UCSD-AML1 (cell line): Measurements from ENCODE around the gene CPLX3.

Source experiments
- DNase-seq: peaks from one replicate; lab custom pipeline; 2025; ENCODE audit not compliant: unreplicated experiment; lab: John Stamatoyannopoulos, UW

The CPLX3 gene

DNA sequence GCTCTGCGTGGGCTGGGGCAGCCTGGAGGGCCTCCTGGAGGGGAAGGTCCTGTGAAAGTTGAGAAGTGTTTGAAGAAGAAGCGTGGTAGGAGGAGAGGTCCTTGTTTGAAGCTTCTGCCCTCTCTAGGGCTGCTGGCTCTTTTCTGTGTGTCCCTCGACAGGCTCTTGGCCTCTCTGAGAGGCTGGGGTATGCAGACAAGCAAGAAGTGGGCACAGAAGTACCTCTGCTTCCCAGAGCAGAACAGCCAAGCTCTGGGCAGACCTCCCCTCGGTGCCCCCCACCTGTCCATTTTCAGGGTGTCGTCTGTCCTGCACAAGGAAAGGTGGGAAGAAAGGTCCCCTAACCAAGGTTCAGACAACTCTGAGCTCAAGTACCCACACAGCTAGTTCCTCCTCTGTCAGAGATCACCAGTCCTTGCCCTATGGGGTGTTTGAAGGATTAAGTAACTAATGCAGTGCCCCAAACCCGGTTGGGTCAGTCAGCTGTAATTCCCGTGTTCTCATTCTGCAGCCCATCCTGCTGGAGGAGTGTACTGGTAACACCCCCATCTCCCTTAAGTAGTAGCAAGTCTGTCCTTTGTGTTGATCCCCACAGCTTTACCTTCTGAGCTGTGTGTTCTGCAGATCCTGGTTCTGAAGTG is 38.3 kb upstream of the CPLX3 start:
- DNase-seq = no peak

- peak; percentile 71 for DNase-seq
These were observed 37.7 kb upstream of the CPLX3 start for GRCh38 chr15:74788683-74789151.

DNA sequence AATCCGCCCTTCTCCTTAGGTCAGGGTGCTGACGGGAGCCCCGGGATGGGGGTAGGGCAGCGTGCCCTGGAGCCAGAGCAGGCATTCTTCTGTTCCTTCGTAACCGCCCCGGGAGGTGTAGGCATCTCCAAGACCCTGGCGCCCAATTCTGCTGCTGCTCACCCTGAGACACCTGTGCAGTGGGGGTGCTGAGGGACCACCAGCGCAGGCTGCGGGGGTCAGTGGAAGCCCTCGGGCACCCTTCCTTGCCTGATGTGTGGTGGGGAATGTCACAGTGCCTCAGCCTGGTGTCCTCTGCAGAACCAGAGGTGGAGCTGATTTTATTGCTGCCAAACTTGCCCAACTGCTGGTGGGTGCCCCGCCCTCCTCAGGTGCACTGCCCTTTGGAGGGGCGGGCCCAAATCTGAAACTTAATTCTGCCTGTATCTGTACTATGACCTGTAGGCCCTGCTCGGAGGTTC is 37.2 kb upstream of the CPLX3 start:
- no peak for DNase-seq

DNA sequence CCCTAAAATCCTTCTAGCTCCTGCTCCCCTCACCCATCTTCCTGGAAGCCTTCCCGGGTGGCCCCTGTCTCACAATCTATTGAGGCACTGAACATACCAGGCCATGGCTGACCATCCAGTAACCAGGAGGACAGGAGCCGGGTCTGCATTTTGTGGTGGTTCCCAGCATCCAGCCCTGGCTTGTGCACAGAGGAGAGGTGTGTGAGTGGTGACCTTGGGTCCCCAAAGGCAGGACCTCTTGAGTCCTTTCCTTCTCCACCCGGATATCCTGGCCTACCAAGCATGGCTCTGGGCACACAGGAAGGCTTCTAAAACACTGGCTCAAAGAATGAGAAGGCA is 36.7 kb upstream of the CPLX3 start:
- no peak for DNase-seq

DNA sequence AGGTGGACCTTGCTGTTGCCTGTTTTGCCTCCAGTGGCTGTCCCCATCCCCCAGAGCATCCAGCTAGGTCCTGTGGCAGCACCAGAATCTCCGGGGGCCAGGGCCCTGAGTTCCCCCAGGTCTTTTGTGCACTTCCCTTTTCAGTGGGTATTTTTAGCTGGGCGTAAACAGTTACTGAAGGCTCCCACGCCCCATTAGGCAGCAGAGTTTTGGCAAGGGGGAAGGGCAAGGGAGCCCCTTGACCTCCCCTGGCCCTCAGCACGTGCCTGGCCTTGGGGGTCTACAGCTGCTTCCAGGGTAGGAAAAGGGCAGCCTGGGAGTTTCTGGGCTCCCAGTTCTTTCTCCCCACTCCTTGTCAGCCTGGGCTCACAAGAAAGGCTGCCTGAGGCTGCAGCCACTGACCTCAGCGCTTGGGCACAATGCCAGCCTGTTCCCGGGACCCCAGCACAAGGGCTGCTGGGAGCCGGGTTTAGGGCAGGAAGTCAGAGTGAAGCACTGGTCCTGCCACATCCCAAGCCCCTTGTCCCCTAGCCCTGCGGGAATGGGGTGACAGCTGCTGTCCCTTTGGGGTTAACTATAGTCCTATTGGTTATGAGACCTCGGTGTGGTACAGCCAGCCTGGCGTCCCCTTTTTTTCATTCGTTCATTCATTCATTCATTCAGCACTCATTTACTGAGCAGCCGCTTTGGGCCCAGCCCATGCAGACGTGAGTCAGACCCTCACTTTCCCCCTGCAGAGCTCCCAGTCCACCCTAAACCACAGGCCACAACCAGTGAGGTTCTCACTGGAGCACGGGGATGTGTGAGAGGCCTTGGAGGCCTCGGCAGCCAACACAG is 36.1 kb upstream of the CPLX3 start:
- peak; percentile 85 for DNase-seq

- no peak for DNase-seq
These were observed 35.4 kb upstream of the CPLX3 start for GRCh38 chr15:74791007-74791406.

DNA sequence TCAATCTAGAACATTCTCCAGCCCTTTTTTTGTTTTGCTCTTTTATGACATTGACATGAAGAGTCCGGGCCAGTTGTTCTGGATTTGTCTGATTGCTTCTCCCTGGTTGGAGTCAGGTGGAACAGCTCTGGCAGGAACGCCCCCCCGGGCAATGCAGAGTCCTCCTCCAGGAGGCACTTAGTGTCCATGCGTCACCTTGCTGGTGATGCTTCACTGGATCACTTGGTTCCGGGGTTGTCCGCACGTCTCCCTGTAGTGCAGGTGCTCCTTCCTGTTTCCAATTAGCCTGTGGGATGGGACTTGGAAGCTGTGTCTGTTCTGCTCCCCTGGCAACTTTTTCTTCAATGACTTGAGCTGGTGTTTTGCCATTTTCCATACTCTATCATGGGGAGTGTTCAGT is 34.8 kb upstream of the CPLX3 start:
- DNase-seq = no peak

DNA sequence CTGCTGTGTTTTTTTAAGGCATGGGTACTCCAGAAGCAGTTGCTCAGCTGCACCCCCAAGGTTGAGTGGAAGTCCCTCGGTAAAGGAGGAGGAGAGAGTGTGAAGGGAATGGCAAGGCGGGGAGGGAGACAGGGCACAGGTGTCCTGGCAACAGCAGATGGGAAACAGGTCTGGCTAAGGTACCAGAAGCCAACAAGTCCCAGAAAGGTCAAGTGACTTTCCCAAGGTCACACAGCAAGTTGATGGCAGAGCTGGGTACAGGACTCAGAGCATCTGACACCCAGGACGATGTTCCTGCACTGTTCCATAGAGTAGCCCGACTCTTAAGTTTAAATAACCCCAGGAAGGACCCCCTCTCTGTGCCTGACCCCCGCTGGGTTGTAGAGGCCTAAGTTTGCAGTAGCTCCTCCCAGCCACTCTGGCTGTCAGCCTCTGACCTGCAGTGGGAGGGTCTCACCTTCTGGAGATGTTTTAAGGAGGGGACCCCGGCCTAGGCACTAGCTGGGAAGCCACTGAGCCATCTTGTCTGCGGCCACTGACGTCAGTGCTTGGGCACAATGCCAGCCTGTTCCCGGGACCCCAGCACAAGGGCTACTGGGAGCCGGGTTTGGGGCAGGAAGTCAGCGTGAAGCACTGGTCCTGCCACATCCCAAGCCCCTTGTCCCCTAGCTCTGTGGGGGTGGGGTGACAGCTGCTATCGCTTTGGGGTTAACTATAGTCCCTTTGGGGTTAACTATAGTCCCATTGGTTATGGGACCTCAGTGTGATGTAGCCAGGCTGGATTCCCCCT is 34.0 kb upstream of the CPLX3 start:
- DNase-seq = no peak

DNA sequence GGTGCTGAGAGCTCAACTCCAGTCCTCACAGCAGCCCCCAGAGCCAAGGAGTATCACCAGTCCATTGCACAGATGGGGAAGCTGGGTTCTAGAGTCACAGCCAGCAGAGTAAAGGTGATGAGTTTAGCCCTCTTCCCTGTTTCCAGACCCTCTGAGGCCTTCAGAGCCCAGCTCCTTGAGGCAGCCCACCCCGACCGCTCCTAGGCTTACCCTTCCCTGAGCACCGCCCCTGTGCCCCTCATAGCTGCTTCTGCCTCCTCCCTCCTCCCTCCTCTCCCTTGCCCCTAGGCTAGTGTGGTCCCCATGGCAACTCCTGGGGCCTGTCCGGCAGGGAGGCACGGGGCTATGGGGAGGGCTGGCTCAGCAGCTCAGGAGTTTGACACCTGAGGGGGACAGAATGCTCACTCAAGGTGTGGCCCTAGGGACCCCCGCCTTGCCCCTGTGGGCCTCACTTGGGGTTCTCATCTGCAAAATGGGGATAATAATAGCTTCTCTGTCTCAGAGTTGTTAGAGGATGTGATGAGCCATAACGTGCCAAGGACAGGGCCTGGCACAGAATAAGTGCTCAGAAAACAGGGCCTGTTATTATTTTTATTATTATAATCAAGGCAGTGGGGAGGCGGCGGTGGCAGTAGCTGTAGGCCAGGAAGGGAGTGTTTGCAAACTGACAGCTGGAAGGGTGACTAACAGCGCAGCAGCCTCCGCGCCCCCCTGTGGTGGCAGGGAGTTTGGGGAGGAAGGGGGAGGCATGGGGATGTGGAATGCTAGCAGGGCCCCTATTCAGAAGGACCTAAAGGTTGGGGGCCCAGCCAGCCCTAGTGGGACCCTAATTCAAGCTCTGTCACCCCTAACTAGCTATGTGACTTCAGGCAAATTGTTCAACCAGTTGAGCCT is 33.0 kb upstream of the CPLX3 start:
- DNase-seq = peak; percentile 72

- no peak for DNase-seq
These were observed 32.0 kb upstream of the CPLX3 start for GRCh38 chr15:74794248-74794969.

- DNase-seq = no peak
These were observed 31.5 kb upstream of the CPLX3 start for GRCh38 chr15:74794970-74795349.

DNA sequence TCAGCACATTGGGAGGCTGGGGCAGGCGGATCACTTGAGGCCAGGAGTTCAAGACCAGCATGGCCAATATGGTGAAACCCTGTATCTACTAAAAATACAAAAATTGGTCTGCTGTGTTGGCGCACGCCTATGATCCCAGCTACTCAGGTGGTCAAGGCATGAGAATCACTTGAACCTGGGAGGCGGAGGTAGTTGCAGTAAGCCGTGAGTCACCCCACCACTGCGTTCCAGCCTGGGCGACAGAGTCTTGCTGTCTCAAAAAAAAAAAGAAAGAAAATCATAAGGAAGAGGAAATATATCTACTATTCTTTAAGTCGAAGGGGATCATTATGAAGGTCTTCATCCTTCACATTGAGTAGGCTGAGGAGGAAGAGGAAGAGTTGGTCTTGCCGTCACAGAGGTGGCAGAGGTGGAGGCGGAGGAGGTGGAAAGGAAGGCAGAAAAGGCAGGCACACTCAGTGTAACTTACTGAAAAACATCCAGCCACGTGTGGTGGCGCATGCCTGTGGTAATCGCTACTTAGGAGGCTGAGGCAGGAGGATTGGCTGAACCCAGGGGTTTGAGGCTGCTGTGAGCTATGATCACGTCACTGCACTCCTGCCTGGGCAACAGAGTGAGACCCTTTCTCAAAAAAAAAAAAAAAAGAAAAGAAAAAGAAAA is 30.3 kb upstream of the CPLX3 start:
- DNase-seq = no peak

DNA sequence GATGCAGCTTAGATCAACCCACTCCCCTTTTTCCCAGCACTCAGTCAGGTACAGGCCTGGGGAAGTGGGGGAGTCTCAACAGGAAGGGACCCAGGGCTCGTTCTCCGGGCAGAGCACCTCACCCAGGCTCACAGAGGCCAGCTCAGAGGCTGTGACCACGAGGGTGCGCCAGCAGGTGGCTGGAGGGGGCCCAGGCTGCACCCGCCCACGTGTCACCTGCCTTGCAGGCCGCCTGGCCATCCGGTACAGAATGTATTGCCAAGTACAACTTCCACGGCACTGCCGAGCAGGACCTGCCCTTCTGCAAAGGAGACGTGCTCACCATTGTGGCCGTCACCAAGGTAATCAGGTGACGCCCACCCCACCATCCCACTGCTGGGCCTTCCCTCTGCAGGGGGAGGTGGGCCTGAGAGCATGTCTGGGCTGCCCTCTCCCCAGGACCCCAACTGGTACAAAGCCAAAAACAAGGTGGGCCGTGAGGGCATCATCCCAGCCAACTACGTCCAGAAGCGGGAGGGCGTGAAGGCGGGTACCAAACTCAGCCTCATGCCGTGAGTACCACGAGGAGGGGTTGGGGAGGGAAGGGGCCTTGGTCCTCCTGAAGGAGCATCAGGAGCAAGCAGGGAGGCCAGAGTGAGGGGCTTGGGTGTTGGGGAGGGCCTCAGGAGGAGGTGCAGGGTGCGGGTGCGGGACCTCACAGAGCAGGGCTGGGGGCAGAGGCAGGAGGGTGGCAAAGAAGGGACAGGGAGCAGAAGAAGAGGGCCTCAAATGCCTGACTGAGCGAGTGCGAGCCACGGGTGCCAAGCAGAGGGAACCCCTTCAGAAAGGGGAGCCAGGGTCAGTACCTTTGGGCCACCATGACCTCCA is 27.8 kb upstream of the CPLX3 start:
- no peak for DNase-seq

- DNase-seq = no peak
These were observed 27.1 kb upstream of the CPLX3 start for GRCh38 chr15:74799255-74799855.

GRCh38 chr15:74799856-74800558 is 26.4 kb upstream of the CPLX3 start:
- peak; percentile 84 for DNase-seq

DNA sequence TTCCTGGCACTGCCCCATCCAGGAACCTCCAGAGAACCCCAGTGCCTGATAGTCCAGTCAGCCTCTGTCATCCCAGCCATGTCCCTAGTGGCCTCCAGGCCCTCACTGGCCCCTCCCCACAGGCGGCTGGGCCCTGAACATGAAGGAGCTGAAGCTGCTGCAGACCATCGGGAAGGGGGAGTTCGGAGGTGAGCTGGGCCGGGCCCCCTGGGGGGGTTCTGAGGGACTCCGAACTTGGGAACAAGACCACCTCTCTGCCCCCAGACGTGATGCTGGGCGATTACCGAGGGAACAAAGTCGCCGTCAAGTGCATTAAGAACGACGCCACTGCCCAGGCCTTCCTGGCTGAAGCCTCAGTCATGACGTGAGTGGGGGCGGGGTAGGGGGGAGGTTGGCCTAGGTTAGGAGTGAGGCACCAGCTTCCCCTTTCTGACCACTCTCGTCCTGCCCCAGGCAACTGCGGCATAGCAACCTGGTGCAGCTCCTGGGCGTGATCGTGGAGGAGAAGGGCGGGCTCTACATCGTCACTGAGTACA is 25.8 kb upstream of the CPLX3 start:
- no peak for DNase-seq

- no peak for DNase-seq
These were observed 25.0 kb upstream of the CPLX3 start for GRCh38 chr15:74801311-74801997.
